GM23338 (cell line): ENCODE results near the gene ADAMTS7. TPM values are rescaled to one million over a fixed set of nuclear protein-coding genes. Genes with fewer than 3 reads are reported as not detected.

Experiments used
- ATAC-seq: fragments of 200-7000 bp; cut with Tn5 transposase; 3 replicates; pipeline ENCODE4 v1.9.1; 2020
- DNase-seq: peaks from one replicate; pipeline ENCODE4 v3.0.0-alpha.2; 2015; ENCODE audit warnings: low spot score
- H2AFZ ChIP-seq: fragments of 200-600 bp; sonication (generic); 2 replicates; pipeline ENCODE4 v1.8.0; 2016; ENCODE audit warnings: antibody characterized with exemption, mild to moderate bottlenecking, moderate library complexity
- H3F3A ChIP-seq: fragments of 200-600 bp; sonication (generic); replicated peaks from 2 replicates; pipeline ENCODE4 v1.8.0; 2017; ENCODE audit warnings: antibody characterized with exemption, mixed run types, low read depth
- H3K27ac ChIP-seq: fragments of 200-600 bp; sonication (generic); 2 replicates; pipeline ENCODE4 v1.6.1; 2016; ENCODE audit warnings: low read depth
- H3K27me3 ChIP-seq: fragments of 200-600 bp; sonication (generic); 2 replicates; pipeline ENCODE4 v1.8.0; 2016; ENCODE audit warnings: mild to moderate bottlenecking, mixed run types, moderate library complexity; ENCODE audit not compliant: insufficient read depth
- H3K36me3 ChIP-seq: fragments of 200-600 bp; sonication (generic); 2 replicates; pipeline ENCODE4 v1.8.0; 2016; ENCODE audit warnings: mild to moderate bottlenecking; ENCODE audit not compliant: insufficient read depth
- H3K4me1 ChIP-seq: fragments of 200-600 bp; sonication (generic); 2 replicates; pipeline ENCODE4 v1.8.0; 2016; ENCODE audit warnings: mild to moderate bottlenecking, moderate library complexity; ENCODE audit not compliant: insufficient read depth
- H3K4me2 ChIP-seq: fragments of 200-600 bp; sonication (generic); 2 replicates; pipeline ENCODE4 v1.7.1; 2017; ENCODE audit warnings: mixed run types
- H3K4me3 ChIP-seq: fragments of 200-600 bp; sonication (generic); 2 replicates; pipeline ENCODE4 v1.6.1; 2016; ENCODE audit warnings: mixed run types
- H3K79me2 ChIP-seq: fragments of 200-600 bp; sonication (generic); replicated peaks from 2 replicates; pipeline ENCODE4 v1.8.0; 2017; ENCODE audit warnings: mild to moderate bottlenecking; ENCODE audit not compliant: insufficient read depth
- H3K9me2 ChIP-seq: fragments of 200-600 bp; sonication (generic); 2 replicates; pipeline ENCODE4 v1.8.0; 2017; ENCODE audit not compliant: insufficient read depth
- H4K20me1 ChIP-seq: fragments of 200-600 bp; sonication (generic); replicated peaks from 2 replicates; pipeline ENCODE4 v1.8.0; 2017; ENCODE audit warnings: mild to moderate bottlenecking; ENCODE audit not compliant: insufficient read depth
- H3K27ac Mint-ChIP-seq: 2 replicates; pipeline ENCODE4 v1.8.0; 2020; ENCODE audit warnings: inconsistent platforms, mild to moderate bottlenecking, moderate library complexity, mixed read lengths
- H3K27me3 Mint-ChIP-seq: 3 replicates; pipeline ENCODE4 v1.8.0; 2022; ENCODE audit warnings: low read depth, mild to moderate bottlenecking, moderate library complexity, mixed read lengths, inconsistent platforms; ENCODE audit not compliant: insufficient read depth, poor library complexity
- H3K36me3 Mint-ChIP-seq: 3 replicates; pipeline ENCODE4 v1.8.0; 2021; ENCODE audit warnings: low read depth, mild to moderate bottlenecking, inconsistent platforms, moderate library complexity, mixed read lengths
- H3K4me1 Mint-ChIP-seq: 3 replicates; pipeline ENCODE4 v1.8.0; 2020; ENCODE audit warnings: mild to moderate bottlenecking, inconsistent platforms, mixed read lengths
- H3K4me3 Mint-ChIP-seq: 3 replicates; pipeline ENCODE4 v1.8.0; 2021; ENCODE audit warnings: moderate library complexity, mild to moderate bottlenecking, inconsistent platforms, mixed read lengths
- H3K9me3 Mint-ChIP-seq: 3 replicates; pipeline ENCODE4 v1.8.0; 2020; ENCODE audit warnings: moderate library complexity, mild to moderate bottlenecking, inconsistent platforms, mixed read lengths
- CREB1 ChIP-seq: fragments of 250-450 bp; sonication (Bioruptor Pico); IDR thresholded peaks from 2 replicates; pipeline ENCODE4 v1.5.0; 2020; ENCODE audit warnings: low read depth, mild to moderate bottlenecking, moderate library complexity
- EZH2 ChIP-seq: fragments of 200-600 bp; sonication (generic); IDR thresholded peaks from one replicate; pipeline ENCODE4 v1.8.0; 2017; ENCODE audit warnings: antibody characterized with exemption, mild to moderate bottlenecking, low read depth; ENCODE audit not compliant: unreplicated experiment
- EZH2phosphoT487 ChIP-seq: fragments of 200-600 bp; sonication (generic); IDR thresholded peaks from one replicate; pipeline ENCODE4 v1.8.1; 2018; ENCODE audit warnings: antibody characterized with exemption; ENCODE audit not compliant: unreplicated experiment
- JUNB ChIP-seq: IDR thresholded peaks from one replicate; pipeline ENCODE4 v1.6.1; 2016; ENCODE audit warnings: antibody characterized with exemption; ENCODE audit not compliant: unreplicated experiment
- NANOG ChIP-seq: IDR thresholded peaks from 2 replicates; pipeline ENCODE4 v1.6.1; 2016; ENCODE audit warnings: antibody characterized with exemption, borderline replicate concordance
- POLR2AphosphoS5 ChIP-seq: IDR thresholded peaks from 2 replicates; pipeline ENCODE4 v1.6.1; 2016; ENCODE audit warnings: antibody characterized with exemption, low read depth
- STAT1 ChIP-seq: IDR thresholded peaks from one replicate; pipeline ENCODE4 v1.6.1; 2016; ENCODE audit warnings: antibody characterized with exemption; ENCODE audit not compliant: unreplicated experiment
- ZNF114 ChIP-seq: fragments of 250-450 bp; sonication (Bioruptor Pico); IDR thresholded peaks from 2 replicates; pipeline ENCODE4 v1.5.0; 2020; ENCODE audit warnings: mild to moderate bottlenecking, moderate library complexity
- ZNF331 ChIP-seq: fragments of 250-450 bp; sonication (Bioruptor Pico); IDR thresholded peaks from 2 replicates; pipeline ENCODE4 v1.5.0; 2020; ENCODE audit warnings: low read depth, mild to moderate bottlenecking, moderate library complexity
- polyA plus RNA-seq: library from polyadenylated mRNA; unstranded; fragments of >200 nt; fragmentation: Nextera tagmentation; extraction: Ambion mirVana; gene quantifications from 2 replicates; pipeline ENCODE4 v1.2.1, GENCODE V29; 2016
- total RNA-seq: library from RNA; depleted of rRNA; stranded (reverse); fragments of >200 nt; shearing (Covaris generic); gene quantifications from 2 replicates; pipeline ENCODE4 v1.2.3, GENCODE V29; 2014
- TF ChIP-seq, protein P1 (sequence below): fragments of 250-450 bp; sonication (Bioruptor Pico); IDR thresholded peaks from 2 replicates; pipeline ENCODE4 v1.5.0; 2020; ENCODE audit warnings: mild to moderate bottlenecking, moderate library complexity
- TF ChIP-seq, protein P2 (sequence below): IDR thresholded peaks from one replicate; pipeline ENCODE4 v1.6.1; 2018; ENCODE audit warnings: antibody characterized with exemption; ENCODE audit not compliant: unreplicated experiment
- TF ChIP-seq, protein P3 (sequence below): IDR thresholded peaks from 2 replicates; pipeline ENCODE4 v1.6.1; 2016; ENCODE audit warnings: antibody characterized with exemption
- TF ChIP-seq, protein P4 (sequence below), 2 experiments: fragments of 200-600 bp in 1 of 2; sonication (generic) in 1 of 2; conservative IDR thresholded peaks; 2 replicates each; pipeline versions ENCODE4 v1.5.1 to v1.6.1; 2016 to 2017; ENCODE audit warnings: antibody characterized with exemption in 2 of 2, low read depth in 2 of 2, mild to moderate bottlenecking in 2 of 2, moderate library complexity in 1 of 2

Gene ADAMTS7
- total and polyA plus RNA-seq, 2 experiments from 2014 or later: 11.6 to 52.7 TPM

DNA sequence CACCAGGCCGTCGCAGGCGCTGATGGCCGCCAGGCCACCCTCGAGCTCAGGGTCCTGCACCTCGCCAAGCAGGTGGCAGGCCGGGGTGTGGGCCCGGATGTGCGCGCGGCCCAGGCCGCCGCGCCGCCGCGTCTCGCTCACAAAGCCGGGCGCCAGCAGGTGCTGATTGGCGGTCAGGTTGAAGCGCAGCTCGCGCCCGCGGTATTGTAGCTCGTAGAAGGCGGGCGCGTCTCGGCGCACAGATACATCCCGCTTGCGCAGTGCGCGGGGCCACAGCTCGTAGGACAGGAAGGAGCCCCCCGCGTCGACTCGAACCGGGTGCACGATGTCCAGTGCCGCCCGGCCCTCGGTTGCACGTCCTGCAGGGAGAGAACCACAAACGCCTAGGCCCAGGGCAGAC, 11.1 kb downstream of the ADAMTS7 start:
- TF ChIP-seq, protein P1, sequence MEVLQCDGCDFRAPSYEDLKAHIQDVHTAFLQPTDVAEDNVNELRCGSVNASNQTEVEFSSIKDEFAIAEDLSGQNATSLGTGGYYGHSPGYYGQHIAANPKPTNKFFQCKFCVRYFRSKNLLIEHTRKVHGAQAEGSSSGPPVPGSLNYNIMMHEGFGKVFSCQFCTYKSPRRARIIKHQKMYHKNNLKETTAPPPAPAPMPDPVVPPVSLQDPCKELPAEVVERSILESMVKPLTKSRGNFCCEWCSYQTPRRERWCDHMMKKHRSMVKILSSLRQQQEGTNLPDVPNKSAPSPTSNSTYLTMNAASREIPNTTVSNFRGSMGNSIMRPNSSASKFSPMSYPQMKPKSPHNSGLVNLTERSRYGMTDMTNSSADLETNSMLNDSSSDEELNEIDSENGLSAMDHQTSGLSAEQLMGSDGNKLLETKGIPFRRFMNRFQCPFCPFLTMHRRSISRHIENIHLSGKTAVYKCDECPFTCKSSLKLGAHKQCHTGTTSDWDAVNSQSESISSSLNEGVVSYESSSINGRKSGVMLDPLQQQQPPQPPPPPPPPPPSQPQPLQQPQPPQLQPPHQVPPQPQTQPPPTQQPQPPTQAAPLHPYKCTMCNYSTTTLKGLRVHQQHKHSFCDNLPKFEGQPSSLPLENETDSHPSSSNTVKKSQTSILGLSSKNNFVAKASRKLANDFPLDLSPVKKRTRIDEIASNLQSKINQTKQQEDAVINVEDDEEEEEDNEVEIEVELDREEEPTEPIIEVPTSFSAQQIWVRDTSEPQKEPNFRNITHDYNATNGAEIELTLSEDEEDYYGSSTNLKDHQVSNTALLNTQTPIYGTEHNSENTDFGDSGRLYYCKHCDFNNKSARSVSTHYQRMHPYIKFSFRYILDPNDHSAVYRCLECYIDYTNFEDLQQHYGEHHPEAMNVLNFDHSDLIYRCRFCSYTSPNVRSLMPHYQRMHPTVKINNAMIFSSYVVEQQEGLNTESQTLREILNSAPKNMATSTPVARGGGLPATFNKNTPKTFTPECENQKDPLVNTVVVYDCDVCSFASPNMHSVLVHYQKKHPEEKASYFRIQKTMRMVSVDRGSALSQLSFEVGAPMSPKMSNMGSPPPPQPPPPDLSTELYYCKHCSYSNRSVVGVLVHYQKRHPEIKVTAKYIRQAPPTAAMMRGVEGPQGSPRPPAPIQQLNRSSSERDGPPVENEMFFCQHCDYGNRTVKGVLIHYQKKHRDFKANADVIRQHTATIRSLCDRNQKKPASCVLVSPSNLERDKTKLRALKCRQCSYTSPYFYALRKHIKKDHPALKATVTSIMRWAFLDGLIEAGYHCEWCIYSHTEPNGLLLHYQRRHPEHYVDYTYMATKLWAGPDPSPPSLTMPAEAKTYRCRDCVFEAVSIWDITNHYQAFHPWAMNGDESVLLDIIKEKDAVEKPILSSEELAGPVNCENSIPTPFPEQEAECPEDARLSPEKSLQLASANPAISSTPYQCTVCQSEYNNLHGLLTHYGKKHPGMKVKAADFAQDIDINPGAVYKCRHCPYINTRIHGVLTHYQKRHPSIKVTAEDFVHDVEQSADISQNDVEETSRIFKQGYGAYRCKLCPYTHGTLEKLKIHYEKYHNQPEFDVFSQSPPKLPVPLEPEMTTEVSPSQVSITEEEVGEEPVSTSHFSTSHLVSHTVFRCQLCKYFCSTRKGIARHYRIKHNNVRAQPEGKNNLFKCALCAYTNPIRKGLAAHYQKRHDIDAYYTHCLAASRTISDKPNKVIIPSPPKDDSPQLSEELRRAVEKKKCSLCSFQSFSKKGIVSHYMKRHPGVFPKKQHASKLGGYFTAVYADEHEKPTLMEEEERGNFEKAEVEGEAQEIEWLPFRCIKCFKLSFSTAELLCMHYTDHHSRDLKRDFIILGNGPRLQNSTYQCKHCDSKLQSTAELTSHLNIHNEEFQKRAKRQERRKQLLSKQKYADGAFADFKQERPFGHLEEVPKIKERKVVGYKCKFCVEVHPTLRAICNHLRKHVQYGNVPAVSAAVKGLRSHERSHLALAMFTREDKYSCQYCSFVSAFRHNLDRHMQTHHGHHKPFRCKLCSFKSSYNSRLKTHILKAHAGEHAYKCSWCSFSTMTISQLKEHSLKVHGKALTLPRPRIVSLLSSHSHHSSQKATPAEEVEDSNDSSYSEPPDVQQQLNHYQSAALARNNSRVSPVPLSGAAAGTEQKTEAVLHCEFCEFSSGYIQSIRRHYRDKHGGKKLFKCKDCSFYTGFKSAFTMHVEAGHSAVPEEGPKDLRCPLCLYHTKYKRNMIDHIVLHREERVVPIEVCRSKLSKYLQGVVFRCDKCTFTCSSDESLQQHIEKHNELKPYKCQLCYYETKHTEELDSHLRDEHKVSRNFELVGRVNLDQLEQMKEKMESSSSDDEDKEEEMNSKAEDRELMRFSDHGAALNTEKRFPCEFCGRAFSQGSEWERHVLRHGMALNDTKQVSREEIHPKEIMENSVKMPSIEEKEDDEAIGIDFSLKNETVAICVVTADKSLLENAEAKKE (CRISPR knock-in tag): no peak
- TF ChIP-seq POLR2AphosphoS5: no peak
- no peak for TF ChIP-seq STAT1
- no peak for TF ChIP-seq CREB1 (CRISPR knock-in tag)
- no peak for TF ChIP-seq EZH2
- TF ChIP-seq ZNF114 (CRISPR knock-in tag): no peak
- no peak for TF ChIP-seq NANOG
- TF ChIP-seq ZNF331 (CRISPR knock-in tag): no peak
- TF ChIP-seq, protein P2, sequence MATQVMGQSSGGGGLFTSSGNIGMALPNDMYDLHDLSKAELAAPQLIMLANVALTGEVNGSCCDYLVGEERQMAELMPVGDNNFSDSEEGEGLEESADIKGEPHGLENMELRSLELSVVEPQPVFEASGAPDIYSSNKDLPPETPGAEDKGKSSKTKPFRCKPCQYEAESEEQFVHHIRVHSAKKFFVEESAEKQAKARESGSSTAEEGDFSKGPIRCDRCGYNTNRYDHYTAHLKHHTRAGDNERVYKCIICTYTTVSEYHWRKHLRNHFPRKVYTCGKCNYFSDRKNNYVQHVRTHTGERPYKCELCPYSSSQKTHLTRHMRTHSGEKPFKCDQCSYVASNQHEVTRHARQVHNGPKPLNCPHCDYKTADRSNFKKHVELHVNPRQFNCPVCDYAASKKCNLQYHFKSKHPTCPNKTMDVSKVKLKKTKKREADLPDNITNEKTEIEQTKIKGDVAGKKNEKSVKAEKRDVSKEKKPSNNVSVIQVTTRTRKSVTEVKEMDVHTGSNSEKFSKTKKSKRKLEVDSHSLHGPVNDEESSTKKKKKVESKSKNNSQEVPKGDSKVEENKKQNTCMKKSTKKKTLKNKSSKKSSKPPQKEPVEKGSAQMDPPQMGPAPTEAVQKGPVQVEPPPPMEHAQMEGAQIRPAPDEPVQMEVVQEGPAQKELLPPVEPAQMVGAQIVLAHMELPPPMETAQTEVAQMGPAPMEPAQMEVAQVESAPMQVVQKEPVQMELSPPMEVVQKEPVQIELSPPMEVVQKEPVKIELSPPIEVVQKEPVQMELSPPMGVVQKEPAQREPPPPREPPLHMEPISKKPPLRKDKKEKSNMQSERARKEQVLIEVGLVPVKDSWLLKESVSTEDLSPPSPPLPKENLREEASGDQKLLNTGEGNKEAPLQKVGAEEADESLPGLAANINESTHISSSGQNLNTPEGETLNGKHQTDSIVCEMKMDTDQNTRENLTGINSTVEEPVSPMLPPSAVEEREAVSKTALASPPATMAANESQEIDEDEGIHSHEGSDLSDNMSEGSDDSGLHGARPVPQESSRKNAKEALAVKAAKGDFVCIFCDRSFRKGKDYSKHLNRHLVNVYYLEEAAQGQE: no peak
- no peak for TF ChIP-seq EZH2phosphoT487
- TF ChIP-seq, protein P3, sequence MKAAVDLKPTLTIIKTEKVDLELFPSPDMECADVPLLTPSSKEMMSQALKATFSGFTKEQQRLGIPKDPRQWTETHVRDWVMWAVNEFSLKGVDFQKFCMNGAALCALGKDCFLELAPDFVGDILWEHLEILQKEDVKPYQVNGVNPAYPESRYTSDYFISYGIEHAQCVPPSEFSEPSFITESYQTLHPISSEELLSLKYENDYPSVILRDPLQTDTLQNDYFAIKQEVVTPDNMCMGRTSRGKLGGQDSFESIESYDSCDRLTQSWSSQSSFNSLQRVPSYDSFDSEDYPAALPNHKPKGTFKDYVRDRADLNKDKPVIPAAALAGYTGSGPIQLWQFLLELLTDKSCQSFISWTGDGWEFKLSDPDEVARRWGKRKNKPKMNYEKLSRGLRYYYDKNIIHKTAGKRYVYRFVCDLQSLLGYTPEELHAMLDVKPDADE: no peak
- TF ChIP-seq JUNB: no peak
- TF ChIP-seq, protein P4, sequence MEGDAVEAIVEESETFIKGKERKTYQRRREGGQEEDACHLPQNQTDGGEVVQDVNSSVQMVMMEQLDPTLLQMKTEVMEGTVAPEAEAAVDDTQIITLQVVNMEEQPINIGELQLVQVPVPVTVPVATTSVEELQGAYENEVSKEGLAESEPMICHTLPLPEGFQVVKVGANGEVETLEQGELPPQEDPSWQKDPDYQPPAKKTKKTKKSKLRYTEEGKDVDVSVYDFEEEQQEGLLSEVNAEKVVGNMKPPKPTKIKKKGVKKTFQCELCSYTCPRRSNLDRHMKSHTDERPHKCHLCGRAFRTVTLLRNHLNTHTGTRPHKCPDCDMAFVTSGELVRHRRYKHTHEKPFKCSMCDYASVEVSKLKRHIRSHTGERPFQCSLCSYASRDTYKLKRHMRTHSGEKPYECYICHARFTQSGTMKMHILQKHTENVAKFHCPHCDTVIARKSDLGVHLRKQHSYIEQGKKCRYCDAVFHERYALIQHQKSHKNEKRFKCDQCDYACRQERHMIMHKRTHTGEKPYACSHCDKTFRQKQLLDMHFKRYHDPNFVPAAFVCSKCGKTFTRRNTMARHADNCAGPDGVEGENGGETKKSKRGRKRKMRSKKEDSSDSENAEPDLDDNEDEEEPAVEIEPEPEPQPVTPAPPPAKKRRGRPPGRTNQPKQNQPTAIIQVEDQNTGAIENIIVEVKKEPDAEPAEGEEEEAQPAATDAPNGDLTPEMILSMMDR (conservative IDR thresholded peaks at IDR 0.05; ENCODE audit: low read depth in 2 of 2): no peak
- Mint-ChIP-seq H3K27me3 (peaks cover 8% of the 10 kb centered on the region), H3K4me1 (peaks cover 14% of the 10 kb centered on the region), H3K36me3 (peaks cover 15% of the 10 kb centered on the region; the same call in 1 of the 3 replicates), H3K27ac (no peak overlapping the region), H3K4me3 (no peak overlapping the region), H3K9me3 (no peaks in the 10 kb centered on the region)
- no peaks in the 10 kb centered on the region for H3K36me3 ChIP-seq
- H3F3A ChIP-seq: 0 out of 2 replicates have a peak, but pooled peaks cover 3% of the 10 kb centered on the region
- H4K20me1 ChIP-seq: 0 out of 2 replicates have a peak, but pooled peaks cover 5% of the 10 kb centered on the region
- peaks cover 8% of the 10 kb centered on the region; the same call in 1 of the 2 replicates for H3K4me1 ChIP-seq
- H3K79me2 ChIP-seq: peaks cover 4% of the 10 kb centered on the region; the same call in 1 of the 2 replicates
- H3K4me2 ChIP-seq: no peak overlapping the region
- no peaks in the 10 kb centered on the region for H3K27me3 ChIP-seq
- no peak overlapping the region for H3K27ac ChIP-seq
- DNase-seq (no peak), ATAC-seq (no peak)
- H2AFZ ChIP-seq: no peak overlapping the region
- H3K9me2 ChIP-seq: no peaks in the 10 kb centered on the region
- H3K4me3 ChIP-seq: no peak overlapping the region
